ENCODE results near the gene EFCAB14.
"Not testable (repeated sequence)": the region's sequence is repeated elsewhere in the genome, so short reads cannot be mapped to it uniquely, and the experiment has no call there.

The EFCAB14 gene

GRCh38 chr1:46705408-46705807 lies 13.5 kb downstream of the EFCAB14 start:
- no peak overlapping the region for H3K4me3 ChIP-seq (ENCODE audit: low read length)
- DNase-seq (ENCODE audit: low read depth), result no peak
- TF ChIP-seq CTCF (conservative IDR thresholded peaks at IDR 0.05; ENCODE audit: low read length), result no peak

- DNase-seq (ENCODE audit: low read depth), result no peak
- no peak for TF ChIP-seq CTCF (conservative IDR thresholded peaks at IDR 0.05; ENCODE audit: low read length)
- no peak overlapping the region for H3K4me3 ChIP-seq (ENCODE audit: low read length)
These were observed 14.8 kb downstream of the EFCAB14 start for GRCh38 chr1:46703927-46704641.

- no peak overlapping the region for H3K4me3 ChIP-seq (ENCODE audit: low read length)
- no peak for TF ChIP-seq CTCF (conservative IDR thresholded peaks at IDR 0.05; ENCODE audit: low read length)
- no peak for DNase-seq (ENCODE audit: low read depth)
These were observed 19.2 kb downstream of the EFCAB14 start for GRCh38 chr1:46699666-46700065.

GRCh38 chr1:46697053-46697452 lies 21.9 kb downstream of the EFCAB14 start:
- H3K4me3 ChIP-seq (ENCODE audit: low read length), result no peak overlapping the region
- no peak for TF ChIP-seq CTCF (conservative IDR thresholded peaks at IDR 0.05; ENCODE audit: low read length)
- DNase-seq (ENCODE audit: low read depth), result no peak

GRCh38 chr1:46694676-46695075 lies 24.2 kb downstream of the EFCAB14 start:
- not testable (repeated sequence) for H3K4me3 ChIP-seq (ENCODE audit: low read length); DNase-seq (ENCODE audit: low read depth)

- no peak for DNase-seq (ENCODE audit: low read depth)
- no peak overlapping the region for H3K4me3 ChIP-seq (ENCODE audit: low read length)
- no peak for TF ChIP-seq CTCF (conservative IDR thresholded peaks at IDR 0.05; ENCODE audit: low read length)
These were observed 25.8 kb downstream of the EFCAB14 start for GRCh38 chr1:46692811-46693770.

- H3K4me3 ChIP-seq (ENCODE audit: low read length), result no peak overlapping the region
- DNase-seq (ENCODE audit: low read depth), result peak; percentile 36
- TF ChIP-seq CTCF (conservative IDR thresholded peaks at IDR 0.05; ENCODE audit: low read length), result peak; percentile 26
These were observed 26.7 kb downstream of the EFCAB14 start for GRCh38 chr1:46691997-46692790.

Measured in AG10803 (cell line).